HUDEP-2 (cell line): Measurements from ENCODE around the gene DIABLO.
A peak's percentile ranks its signal among the peaks of the same experiment; 100 is the strongest.
"Not testable (repeated sequence)": the region's sequence is repeated elsewhere in the genome, so short reads cannot be mapped to it uniquely, and the experiment has no call there.

Experiments used
- DNase-seq, 76 experiments: peaks; one replicate each; lab custom pipeline; 2025; ENCODE audit not compliant: unreplicated experiment in 76 of 76; lab: John Stamatoyannopoulos, UW

DIABLO gene

DNA sequence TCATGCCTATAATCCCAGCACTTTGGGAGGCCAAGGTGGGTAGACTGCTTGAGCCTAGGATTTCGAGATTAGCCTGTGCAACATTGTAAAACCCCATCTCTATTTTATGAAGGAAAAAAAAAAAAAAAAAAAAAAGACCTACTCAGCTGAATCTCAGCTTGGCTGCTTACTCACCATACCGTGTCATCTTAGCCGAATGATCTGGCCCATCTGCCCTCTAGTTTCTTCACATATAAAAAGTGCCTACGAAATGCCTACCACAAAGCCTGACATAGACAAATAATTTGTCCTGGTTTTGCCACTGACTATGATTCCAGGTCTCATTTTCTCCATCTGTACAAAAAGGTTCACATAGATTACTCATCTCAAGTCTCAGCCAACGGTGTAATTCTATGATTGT lies 10.1 kb downstream of the DIABLO start:
- DNase-seq = no peak

DNA sequence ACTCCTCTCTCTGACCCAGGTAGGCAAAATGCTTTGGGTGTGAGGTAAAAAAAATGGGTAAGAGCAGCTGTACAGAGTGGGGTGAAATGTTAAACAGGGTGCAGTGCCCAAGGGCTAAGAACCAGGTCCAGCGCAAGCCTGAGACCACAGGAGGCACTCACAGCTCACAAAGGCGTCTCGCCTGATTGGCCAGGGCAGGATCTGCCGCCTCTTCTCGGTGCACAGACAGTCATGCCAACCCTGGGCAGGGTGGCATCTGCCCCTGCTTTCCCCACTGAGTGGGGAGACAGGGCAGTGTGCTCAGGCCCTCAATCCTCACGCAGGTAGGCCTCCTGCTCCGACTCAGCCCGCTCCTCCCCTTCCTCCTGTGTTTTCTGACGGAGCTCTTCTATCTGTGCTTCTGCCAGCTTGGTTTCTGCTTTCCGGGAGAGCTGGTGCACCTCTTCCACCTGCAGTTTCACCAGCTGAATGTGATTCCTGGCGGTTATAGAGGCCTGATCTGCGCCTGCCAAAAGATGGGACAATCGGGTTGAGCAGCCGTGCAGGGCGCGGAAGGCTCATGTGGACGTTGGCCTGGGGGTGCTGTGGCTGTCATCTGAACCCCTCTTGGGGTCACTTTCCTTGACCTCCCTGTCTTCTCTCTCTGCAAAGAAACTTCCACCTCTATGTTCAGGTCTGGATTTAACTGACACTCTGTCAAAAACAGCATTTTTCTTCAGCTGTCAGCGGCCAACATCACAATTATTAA lies 17.6 kb downstream of the DIABLO start:
- DNase-seq = no peak

DNA sequence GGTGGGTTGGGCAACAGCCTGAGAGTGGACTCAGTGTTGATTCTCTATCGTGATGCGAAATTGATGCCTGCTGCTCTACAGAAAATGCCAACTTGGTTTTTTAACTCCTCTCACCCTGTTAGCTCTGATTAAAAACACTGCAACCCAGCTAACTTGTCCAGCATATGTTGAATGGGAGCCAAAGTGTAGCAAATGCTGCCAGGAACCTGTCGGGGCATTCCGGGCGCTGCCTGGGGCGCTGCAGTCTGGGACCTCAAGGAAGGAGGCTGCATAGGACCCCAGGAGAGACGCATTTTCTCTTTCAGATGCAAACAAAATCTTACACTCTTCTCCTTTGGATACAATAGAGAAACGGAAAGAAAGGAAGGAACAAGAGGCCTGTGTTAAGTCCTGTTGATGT lies 18.5 kb downstream of the DIABLO start:
- DNase-seq = no peak

DNA sequence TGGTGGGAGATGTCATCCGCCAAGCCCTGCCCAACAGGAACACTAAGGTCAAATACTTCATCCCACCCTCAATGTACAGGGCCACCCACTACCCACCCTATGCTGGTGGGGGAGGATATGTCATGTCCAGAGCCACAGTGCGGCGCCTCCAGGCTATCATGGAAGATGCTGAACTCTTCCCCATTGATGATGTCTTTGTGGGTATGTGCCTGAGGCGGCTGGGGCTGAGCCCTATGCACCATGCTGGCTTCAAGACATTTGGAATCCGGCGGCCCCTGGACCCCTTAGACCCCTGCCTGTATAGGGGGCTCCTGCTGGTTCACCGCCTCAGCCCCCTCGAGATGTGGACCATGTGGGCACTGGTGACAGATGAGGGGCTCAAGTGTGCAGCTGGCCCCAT lies 18.9 kb downstream of the DIABLO start:
- no peak for DNase-seq

DNA sequence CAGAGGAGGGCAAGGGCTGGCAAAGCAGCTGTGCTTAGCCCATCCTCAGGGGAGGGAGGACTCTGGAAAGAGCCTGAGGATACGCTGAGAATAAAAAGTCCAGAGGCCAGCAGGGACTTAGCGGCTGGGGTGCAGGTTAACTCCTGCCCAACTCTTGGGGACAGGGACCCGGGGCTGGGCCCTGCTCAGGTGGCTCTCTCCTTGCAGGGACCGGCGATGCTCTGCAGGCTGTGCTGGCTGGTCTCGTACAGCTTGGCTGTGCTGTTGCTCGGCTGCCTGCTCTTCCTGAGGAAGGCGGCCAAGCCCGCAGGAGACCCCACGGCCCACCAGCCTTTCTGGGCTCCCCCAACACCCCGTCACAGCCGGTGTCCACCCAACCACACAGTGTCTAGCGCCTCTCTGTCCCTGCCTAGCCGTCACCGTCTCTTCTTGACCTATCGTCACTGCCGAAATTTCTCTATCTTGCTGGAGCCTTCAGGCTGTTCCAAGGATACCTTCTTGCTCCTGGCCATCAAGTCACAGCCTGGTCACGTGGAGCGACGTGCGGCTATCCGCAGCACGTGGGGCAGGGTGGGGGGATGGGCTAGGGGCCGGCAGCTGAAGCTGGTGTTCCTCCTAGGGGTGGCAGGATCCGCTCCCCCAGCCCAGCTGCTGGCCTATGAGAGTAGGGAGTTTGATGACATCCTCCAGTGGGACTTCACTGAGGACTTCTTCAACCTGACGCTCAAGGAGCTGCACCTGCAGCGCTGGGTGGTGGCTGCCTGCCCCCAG lies 19.6 kb downstream of the DIABLO start:
- no peak for DNase-seq

DNA sequence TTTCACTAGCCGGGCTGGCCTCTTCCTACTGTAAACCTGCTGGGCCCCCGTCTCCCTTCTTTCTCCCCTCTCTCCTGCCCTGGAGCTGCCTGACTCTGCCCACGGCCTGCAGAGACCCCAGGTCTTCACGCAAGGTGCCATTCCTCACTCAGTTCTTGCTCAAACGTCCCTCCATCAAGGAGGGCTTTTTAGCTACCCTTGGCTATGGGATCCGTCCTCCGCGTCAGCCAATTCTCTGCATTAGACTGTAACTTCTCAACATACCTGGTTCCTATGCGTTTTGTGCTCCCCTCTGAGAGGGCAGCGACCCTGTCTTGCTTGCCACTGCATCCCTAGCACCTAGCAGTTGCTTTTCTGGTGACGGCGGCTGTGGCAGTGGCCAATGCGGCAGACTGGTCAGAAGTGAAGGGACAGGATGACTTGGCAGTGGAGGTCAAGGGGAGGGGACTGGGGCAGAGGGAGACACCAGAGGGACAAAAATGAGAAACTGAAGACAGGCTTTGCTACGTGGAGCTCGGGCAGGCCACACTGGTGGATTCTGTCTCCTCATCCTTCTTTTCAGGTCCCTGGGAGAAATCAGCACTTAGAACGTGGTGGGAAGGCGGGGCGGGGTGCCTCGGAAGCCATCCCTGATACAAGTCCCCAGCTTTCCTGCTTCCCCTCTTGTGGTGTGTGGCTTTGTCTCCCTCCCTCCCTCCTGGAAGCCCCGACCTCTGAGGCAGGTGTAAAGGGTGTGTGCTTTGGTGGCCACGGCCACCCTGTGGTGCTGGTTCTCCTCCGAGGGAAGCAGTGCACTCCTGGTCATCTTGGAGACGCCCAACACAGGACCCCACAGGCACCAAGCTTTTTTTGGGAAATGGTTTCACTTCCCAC lies 20.6 kb downstream of the DIABLO start:
- no peak for DNase-seq

DNA sequence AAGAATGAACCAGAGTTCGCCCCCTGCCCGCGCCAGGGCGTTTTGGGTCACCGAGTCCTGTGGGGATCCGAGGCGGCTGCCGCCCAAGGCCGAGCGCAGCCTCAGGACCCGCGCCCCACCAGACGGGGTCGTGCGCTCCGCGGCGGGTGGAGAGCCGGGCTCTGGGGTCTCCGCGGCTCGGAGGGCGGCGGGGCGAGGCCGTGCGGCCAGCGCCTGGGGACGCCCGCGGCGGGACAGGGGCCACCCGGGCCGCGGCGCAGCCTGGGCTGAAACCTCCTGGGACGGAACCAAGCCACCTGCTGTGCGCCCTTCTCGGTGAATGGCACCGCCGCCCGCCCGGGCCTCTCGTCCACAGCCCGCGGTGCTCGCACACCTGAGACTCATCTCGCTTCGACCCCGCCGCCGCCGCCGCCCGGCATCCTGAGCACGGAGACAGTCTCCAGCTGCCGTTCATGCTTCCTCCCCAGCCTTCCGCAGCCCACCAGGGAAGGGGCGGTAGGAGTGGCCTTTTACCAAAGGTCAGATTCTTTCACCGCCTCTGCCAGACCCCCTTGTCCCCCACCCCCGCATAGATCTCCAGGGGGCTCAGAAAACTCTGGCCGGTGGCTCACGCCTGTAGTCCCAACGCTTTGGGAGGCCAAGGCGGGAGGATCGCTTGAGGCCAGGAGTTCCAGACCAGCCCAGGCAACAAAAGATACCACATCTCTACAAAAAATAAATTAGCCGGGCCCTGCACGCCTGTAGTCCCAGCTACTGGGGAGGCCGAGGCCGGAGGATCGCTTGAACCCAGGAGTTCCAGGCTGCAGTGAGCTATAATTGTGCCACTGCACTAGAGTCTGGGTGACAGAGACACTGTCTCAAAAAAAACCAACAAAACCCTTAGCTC lies 21.4 kb downstream of the DIABLO start:
- no peak for DNase-seq

DNA sequence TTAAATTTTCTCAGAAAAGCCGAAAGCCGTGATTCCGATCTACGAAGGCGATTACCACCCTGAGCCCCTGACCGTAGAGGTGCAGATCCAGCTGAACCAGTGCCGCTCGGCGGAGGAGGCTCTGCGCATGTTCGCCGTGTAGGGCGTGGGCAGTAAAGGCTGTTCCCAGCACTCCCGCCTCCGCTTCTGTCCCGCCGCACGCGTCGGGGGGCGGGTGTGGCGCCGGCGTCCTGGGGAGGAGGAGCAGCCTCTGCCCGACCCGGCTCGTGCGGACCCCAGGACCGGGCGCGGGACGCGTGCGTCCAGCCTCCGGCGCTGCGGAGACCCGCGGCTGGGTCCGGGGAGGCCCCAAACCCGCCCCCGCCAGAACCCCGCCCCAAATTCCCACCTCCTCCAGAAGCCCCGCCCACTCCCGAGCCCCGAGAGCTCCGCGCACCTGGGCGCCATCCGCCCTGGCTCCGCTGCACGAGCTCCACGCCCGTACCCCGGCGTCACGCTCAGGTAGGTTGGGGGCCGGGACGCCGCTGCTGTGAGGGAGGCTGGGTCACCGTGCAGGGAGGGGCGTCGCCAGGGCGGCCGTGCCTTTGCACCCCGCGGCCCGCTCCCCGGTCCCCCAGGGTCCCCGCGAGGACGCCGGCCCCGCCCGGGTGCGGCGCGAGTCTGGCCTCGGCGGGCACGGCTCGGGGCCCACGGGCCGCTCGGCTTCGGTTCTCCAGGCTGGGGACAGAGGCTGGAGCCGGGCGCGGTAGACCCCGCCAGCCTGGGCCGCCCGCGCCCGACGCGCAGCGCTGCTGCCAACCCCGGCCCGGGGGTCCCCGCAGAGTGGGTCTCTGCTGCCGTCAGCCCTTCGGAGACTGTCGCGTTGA lies 22.3 kb downstream of the DIABLO start, which contains the start of gene B3GNT4:
Gene B3GNT4 (plus strand): TSS at position 409 of the 866 bp plus-strand sequence. CDS start 910 bp downstream, outside the sequence.
- peak in 61 of 76 experiments; percentile 2 to 74 (median 46) for DNase-seq

DNA sequence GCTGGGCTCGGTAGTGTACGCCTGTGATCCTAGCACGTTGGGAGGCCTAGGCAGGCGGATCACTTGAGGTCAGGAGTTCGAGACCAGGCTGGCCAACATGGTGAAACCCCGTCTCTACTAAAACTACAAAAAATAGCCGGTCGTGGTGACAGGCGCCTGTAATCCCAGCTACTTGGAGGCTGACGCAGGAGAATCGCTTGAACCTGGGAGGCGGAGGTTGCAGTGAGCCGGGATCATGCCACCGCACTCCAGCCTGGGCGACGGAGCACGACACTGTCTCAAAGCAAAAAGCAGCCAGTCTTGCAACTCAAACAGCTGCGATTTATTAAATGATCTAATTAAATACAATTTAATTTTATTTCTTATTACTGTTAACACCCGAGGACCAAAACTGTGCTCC lies 23.0 kb downstream of the DIABLO start:
- not testable (repeated sequence) for DNase-seq

DNA sequence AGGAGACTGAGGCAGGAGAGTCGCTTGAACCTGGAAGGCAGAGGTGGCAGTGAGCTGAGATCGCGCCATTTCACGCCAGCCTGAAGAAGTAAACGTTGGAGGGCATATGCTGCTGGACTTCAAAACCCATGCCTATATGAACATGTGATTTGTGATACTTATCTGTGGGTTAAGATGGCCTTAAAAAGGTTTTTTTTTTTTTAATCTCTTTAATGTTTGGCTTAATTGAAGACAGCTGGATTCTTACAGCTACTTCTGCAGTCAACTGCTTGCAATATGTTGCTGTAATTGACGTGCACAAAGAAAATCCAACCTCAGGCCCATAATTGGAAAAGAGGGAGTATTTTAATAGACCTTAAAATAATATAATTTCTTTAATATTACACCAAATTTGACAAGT lies 23.8 kb downstream of the DIABLO start:
- DNase-seq = no peak

DNA sequence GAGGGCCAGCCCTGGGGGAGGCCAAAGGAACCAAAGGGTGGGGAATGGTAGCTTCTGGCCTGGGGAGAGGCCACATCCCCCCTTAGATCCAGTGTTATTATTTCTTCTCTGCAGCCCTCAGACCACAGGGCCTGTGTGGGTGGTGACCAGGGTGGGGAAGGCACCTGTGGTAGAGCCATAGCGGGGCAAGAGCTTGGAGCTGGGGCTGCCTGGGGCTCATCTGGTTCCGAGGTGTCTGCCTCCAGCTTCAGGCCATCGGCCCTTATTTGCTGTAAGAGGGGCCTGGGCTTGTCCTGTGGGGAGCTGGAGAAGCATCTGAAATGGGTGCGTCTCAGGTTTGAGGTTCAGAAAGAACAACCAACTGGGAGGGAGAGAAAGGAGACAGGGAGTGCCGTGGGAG lies 24.5 kb downstream of the DIABLO start:
- no peak for DNase-seq

DNA sequence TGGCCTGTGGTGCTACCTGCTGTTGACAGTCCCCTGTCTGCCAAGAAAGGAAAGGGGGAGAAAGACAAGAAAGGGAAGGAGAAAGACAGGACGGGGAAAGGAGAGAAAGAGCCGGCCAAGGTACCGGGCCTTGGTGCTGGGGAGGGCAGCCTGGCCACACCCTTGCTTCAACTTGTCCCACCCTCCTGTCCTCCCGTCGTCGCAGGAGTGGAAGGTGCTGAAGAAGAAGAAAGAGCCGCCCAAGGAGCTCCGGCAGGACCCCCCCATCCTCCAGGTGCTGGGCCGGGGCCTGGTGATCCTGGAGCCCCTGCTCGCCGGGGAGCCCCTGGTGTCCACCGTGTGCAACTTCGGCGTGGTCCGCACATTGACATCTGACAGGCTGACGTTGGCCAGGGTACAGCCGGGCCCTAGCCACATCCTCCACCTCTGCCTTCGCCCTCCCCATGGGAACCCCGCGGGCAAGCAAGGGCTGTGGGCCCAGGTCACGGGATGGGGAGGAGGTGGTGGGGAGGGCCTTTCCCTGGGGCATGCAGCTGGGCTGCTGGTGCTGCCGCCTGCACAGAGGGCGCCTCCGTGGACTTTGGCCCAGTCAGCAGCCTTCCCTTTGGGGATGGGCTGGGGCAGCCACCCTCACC lies 25.2 kb downstream of the DIABLO start:
- DNase-seq = no peak

DNA sequence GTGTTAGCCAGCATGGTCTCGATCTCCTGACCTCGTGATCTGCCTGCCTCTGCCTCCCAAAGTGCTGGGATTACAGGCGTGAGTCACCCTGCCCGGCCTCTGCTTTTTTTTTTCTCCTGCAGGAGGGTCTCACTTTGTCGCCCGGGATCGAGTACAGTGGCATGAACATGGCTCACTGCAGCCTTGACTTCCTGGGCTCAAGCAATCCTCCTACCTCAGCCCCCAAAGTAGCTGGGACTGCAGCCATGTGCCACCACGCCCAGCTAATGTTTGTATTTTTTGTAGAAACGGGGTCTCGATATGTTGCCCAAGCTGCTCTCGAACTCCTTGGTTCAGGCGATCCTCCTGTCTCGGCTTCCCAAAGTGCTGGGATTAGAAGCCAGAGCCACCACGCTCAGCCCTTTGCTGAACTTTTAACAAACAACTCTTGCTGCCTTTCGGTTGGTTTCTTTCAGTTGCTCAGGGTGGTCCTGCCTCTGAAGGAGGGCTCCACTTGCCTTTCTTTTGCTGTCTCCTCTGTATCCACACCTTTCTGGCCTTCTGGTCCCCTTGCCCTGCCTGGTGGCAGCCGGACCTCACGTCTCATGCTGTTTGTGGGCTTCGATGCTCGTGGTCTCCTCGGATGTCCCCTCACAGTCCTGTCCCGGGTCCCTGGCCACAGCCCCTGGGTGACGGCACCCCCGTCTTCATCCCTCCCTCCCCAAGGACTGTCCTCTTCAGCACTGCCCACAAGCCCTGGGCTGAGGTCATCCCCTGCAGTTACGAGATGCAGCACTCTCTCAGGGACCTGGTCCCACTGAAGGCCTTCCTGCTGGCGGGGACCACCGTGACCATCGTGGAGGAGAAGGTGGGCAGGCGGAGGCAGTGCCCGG lies 26.1 kb downstream of the DIABLO start:
- no peak for DNase-seq

DNA sequence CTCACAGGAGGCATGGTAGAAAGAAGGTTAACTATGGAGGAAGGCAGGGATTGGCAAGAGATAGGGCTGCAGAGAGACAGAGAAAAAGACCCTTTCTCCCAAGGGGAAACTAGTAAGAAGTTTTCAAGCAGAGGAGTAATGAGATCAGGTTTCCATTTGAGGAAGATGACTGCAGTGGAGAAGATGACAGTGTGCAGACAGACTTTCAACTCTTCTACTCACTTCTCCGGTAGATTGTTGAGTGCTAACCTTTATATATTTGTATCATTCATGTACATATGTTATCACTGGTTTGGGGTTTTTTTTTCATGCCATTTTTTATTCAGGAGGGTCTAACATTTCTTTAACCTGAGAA lies 28.3 kb downstream of the DIABLO start:
- DNase-seq = no peak

DNA sequence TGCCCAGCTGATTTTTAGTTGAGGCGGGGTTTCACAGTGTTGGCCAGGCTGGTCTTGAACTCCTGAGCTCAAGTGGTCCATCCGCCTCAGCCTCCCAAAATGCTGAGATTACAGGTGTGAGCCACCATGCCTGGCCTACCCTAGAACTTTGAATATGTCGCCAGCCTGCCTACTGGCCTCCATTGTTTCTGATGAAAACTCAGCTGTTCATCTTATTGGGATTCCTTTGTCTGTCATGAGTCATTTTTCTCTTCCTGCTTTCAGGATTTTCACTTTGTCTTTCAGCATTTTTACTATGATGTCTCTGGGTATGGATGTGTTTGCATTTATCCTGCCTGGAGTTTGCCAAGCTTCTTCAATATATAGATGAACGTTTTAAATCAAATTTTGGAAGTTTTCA lies 30.4 kb downstream of the DIABLO start:
- no peak for DNase-seq

DNA sequence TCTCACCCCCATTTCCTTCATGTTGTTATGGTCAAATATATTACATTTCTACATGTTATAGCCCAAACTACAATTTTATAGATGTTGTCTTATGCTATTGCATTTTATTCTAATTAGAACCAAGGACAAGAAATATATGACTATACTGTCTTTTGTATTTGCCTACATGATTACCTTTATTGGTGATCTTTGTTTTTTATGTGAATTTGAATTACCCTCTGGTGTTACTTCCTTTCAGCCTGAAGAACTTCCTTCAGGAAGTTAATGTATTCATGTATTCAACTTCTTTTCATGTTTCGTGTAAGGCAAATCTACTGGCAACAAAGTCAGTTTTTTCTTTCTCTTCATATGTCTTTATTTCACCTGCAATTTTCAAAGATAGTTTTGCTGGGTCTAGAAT lies 31.0 kb downstream of the DIABLO start:
- DNase-seq = no peak

DNA sequence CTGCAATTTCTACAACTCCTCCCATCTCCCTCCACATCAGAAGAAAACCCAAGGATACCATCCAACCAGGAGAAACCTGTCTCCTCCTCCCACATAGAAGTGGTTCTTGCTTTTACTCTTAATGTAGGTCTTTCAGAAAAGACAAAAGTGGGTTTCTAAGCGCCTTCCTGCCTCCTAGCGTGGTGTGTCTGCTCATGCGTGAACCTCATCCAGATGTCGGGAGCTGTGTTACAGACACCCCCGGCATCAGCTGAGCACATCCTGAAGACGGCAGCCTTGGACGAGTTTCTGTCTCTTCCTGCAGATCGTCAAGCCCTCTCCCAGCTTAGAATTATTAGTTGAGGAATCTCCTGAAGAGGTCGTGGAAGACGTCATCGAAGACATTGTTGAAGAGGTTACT lies 33.4 kb downstream of the DIABLO start:
- no peak for DNase-seq
